GM18505 (cell line): ENCODE measurements around the gene LRIF1.
"Not testable (repeated sequence)": the region's sequence is repeated elsewhere in the genome, so short reads cannot be mapped to it uniquely, and the experiment has no call there.

Source experiments
- ATAC-seq: cut with Tn5 transposase; IDR thresholded peaks from one replicate; pipeline ENCODE4 v1.9.1; 2021; ENCODE audit not compliant: unreplicated experiment
- POLR2A ChIP-seq: IDR thresholded peaks from 4 replicates; pipeline ENCODE4 v1.6.1; 2011; ENCODE audit warnings: borderline replicate concordance; ENCODE audit not compliant: insufficient read depth, insufficient read length; ENCODE audit errors: extremely low read depth

The LRIF1 gene

GRCh38 chr1:110963691-110964454 is at the start of gene LRIF1:
Gene LRIF1, minus strand, starts transcription at chr1:110963922. Its CDS starts 234 bp downstream, at chr1:110963688.
- ATAC-seq, result peak; percentile 95
- peak; percentile 99 for TF ChIP-seq POLR2A

- ATAC-seq, result no peak
- no peak for TF ChIP-seq POLR2A
Measured at GRCh38 chr1:111008031-111008430, 44.3 kb upstream of the LRIF1 start.

GRCh38 chr1:111006556-111006955 is 42.8 kb upstream of the LRIF1 start:
- ATAC-seq, result no peak
- TF ChIP-seq POLR2A, result no peak

- ATAC-seq, result not testable (repeated sequence)
Measured at GRCh38 chr1:110999607-111000006, 35.9 kb upstream of the LRIF1 start.

GRCh38 chr1:110992329-110992728 is 28.6 kb upstream of the LRIF1 start:
- ATAC-seq, result not testable (repeated sequence)

GRCh38 chr1:110991295-110991694 is 27.6 kb upstream of the LRIF1 start:
- not testable (repeated sequence) for ATAC-seq

- ATAC-seq, result no peak
- no peak for TF ChIP-seq POLR2A
Measured at GRCh38 chr1:110990541-110990940, 26.8 kb upstream of the LRIF1 start.

GRCh38 chr1:110986407-110986891 is 22.7 kb upstream of the LRIF1 start:
- no peak for ATAC-seq
- TF ChIP-seq POLR2A, result no peak

- ATAC-seq, result no peak
- no peak for TF ChIP-seq POLR2A
Measured at GRCh38 chr1:110982320-110982719, 18.6 kb upstream of the LRIF1 start.

GRCh38 chr1:110979154-110979553 is 15.4 kb upstream of the LRIF1 start:
- TF ChIP-seq POLR2A, result no peak
- ATAC-seq, result no peak

- no peak for ATAC-seq
- TF ChIP-seq POLR2A, result no peak
Measured at GRCh38 chr1:110976089-110976488, 12.4 kb upstream of the LRIF1 start.

- TF ChIP-seq POLR2A, result no peak
- ATAC-seq, result no peak
Measured at GRCh38 chr1:110975265-110975664, 11.5 kb upstream of the LRIF1 start.

- ATAC-seq, result no peak
- no peak for TF ChIP-seq POLR2A
Measured at GRCh38 chr1:110967256-110967655, 3.5 kb upstream of the LRIF1 start.

- TF ChIP-seq POLR2A, result no peak
- no peak for ATAC-seq
Measured at GRCh38 chr1:110964455-110964903, 757 bp upstream of the LRIF1 start.
